HFF-Myc (cell line): ENCODE measurements around the gene KCNH1.

Experiments used
- DNase-seq: peaks from one replicate; pipeline ENCODE4 v3.0.0-alpha.2; 2011; ENCODE audit warnings: low read depth; ENCODE audit errors: extremely low read depth
- H3K4me3 ChIP-seq: replicated peaks from 2 replicates; pipeline ENCODE4 v1.5.1; 2011; ENCODE audit warnings: low read depth, mild to moderate bottlenecking, control low read depth, low read length
- TF ChIP-seq, protein P1 (sequence below): IDR thresholded peaks from 2 replicates; pipeline ENCODE4 v1.5.1; 2012; ENCODE audit warnings: mild to moderate bottlenecking, low read depth, low read length, control low read depth; ENCODE audit errors: missing control alignments

Gene KCNH1

GRCh38 chr1:210898473-210898872 is 235.5 kb downstream of the KCNH1 start:
- no peak overlapping the region for H3K4me3 ChIP-seq
- no peak for DNase-seq
- TF ChIP-seq, protein P1, sequence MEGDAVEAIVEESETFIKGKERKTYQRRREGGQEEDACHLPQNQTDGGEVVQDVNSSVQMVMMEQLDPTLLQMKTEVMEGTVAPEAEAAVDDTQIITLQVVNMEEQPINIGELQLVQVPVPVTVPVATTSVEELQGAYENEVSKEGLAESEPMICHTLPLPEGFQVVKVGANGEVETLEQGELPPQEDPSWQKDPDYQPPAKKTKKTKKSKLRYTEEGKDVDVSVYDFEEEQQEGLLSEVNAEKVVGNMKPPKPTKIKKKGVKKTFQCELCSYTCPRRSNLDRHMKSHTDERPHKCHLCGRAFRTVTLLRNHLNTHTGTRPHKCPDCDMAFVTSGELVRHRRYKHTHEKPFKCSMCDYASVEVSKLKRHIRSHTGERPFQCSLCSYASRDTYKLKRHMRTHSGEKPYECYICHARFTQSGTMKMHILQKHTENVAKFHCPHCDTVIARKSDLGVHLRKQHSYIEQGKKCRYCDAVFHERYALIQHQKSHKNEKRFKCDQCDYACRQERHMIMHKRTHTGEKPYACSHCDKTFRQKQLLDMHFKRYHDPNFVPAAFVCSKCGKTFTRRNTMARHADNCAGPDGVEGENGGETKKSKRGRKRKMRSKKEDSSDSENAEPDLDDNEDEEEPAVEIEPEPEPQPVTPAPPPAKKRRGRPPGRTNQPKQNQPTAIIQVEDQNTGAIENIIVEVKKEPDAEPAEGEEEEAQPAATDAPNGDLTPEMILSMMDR, result no peak

GRCh38 chr1:210883821-210884220 is 250.1 kb downstream of the KCNH1 start:
- TF ChIP-seq, protein P1, result no peak
- no peak overlapping the region for H3K4me3 ChIP-seq
- DNase-seq, result no peak

DNA sequence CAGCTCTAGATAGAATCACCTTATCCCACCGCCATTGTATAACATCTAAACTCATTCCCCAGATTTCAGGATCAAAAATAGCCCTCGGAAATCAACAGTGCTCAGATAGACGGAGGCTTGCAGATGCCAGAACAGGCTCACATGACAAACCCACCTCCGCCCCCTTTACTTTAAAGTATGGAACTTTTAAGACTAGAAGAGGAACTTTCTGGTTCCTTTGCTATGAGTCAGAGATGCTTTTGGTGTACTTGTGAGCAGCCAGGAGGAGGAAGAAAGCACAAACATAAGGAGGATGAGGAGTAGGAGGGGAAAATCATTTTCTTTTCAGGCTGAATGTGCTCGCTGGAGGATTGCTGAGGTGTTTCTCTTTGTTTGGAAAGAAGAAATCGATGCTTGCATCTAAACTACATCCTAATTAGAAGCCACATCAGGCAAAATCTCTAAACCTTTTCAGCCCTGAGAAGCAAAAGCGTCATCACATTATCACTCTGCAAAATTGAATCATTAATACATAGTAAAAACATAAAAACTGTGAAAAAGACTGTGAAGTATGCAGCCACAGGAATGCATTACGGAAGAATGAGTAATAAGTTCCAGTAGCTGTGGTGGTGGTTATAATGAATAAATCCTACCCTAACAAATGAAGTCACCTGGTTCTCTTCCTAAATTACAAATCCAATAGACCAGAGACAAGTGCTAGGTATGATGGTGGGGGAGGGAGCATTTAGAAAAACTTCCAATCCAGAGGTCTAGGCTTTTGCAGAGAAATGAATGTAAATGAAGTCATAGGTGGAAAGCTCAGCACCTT is 251.3 kb downstream of the KCNH1 start:
- no peak overlapping the region for H3K4me3 ChIP-seq
- no peak for DNase-seq
- TF ChIP-seq, protein P1, result no peak

DNA sequence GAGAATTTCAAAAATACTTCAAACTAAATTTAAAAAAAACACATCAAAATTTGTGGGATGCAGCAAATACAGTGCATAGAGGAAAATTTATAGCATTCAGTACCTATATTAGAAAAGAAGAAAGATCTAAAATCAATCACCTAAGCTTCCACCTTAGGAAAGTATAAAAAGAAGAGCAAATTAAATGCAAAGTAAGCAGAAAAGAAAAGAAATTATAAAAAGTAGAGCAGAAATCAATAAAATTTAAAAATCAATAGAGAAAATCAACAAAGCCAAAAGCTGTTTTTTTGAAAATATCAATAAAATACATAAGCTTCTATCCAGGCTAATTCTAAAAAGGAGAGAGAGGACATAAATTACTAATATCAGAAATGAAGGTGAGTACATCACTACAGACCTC is 255.4 kb downstream of the KCNH1 start:
- DNase-seq, result no peak
- H3K4me3 ChIP-seq, result no peak overlapping the region
- TF ChIP-seq, protein P1, result no peak

DNA sequence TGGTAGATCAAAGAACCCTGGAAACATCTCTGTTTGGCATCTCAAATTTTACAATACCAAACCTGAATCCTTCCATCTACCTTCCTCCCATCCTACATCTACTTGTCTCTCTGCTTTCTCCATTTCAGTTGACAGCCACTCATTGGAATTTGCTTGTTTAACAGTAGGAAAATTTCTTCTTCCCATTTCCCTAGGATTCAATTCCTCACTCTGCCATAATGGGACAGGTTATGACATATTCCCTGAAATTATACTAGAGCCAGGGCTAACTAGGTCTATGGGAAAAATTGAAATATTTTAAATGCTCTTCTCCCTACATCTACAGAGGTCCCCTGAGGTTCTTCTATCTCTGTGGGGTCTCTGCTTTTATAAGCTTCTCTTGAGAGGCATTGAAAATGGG is 257.7 kb downstream of the KCNH1 start:
- no peak for DNase-seq
- TF ChIP-seq, protein P1, result no peak

DNA sequence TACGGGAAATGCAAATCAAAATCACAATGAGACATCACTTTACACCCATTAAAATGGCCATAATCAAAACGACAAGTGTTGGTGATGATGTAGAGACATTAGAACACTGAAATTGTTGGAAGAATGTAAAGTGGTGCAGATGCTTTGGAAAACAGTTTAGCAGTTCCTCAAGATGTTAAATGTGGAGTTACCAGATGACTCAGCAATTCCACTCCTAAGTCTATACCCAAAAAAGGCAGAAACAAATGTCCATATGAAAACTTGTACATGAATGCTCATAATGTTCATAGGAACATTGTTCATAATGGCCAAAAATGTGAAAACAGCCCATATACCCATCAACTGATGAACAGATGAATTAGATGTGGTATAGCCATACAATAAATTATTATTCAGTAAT is 267.4 kb downstream of the KCNH1 start:
- no peak overlapping the region for H3K4me3 ChIP-seq
- DNase-seq, result no peak
- TF ChIP-seq, protein P1, result no peak

More for the DNA sequence above, 257.7 kb downstream of the KCNH1 start:
- no peak overlapping the region for H3K4me3 ChIP-seq
